ENCODE data around the gene KRT3. TPM values are rescaled to one million over a fixed set of nuclear protein-coding genes. Genes with fewer than 3 reads are reported as not detected.

KRT3 gene
- total and polyA plus RNA-seq, 9 of the 15 experiments (the other 6 are each of a cell fraction or from before 2014, with no cell fraction given) = not detected

DNA sequence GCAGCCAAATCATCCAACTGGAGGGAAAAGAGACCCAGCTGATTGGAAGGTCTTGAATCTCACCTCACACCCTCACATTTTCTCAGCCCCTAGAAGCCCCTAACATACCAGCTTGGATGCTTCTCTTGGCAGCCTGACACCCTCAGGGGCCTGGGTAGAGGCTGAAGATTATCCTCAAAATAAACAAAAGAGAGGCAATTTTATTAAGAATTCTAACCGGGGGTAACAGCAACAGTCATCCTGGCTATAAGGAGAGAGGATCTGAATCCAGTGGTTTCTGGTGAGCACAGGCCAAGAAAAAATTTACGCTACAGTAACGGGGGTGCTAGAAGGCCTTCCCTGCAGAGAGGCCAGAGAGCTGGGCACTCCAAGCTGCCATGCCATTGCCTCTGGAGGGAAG, 40.4 kb downstream of the KRT3 start:
- H3K27ac ChIP-seq (ENCODE audit: extremely low read depth, low read depth, low read length) = no peak overlapping the region
- ChIA-PET POLR2A (interaction anchor here (0.6 to 0.7 kb wide), 2 partner anchors 23 to 180 kb away, joined by 4 to 5 read pairs; no protein-coding TSS in a partner anchor), CTCF (ENCODE audit: low intra/inter-chr PET ratio) (no interaction called here)
- H3K36me3 ChIP-seq (ENCODE audit: control insufficient read depth, insufficient read depth, low read length) = no peaks in the 10 kb centered on the region
- H3K9me1 ChIP-seq (ENCODE audit: control insufficient read depth, insufficient read depth, low read length) = no peaks in the 10 kb centered on the region
- in situ Hi-C loops (cut with MboI) = no loop called here
- no peaks in the 10 kb centered on the region for H4K20me1 ChIP-seq (replicated peaks; ENCODE audit: control insufficient read depth, insufficient read depth, low read length)
- no peaks in the 10 kb centered on the region for H3K9me3 ChIP-seq (replicated peaks; ENCODE audit: control insufficient read depth, insufficient read depth, low read depth, low read length)
- H3K79me2 ChIP-seq (ENCODE audit: control insufficient read depth, insufficient read depth, low read length) = no peaks in the 10 kb centered on the region
- H3K4me1 ChIP-seq (replicated peaks in 1 of 2; ENCODE audit: control insufficient read depth in 2 of 2, insufficient read depth in 2 of 2, low read length in 2 of 2) = no peaks in the 10 kb centered on the region
- no peak overlapping the region for H3K9ac ChIP-seq (ENCODE audit: insufficient read depth in 1 of 2, low read depth in 2 of 2, low read length in 2 of 2)
- ATAC-seq (no peak), DNase-seq (ENCODE audit: extremely low read depth in 1 of 4, low spot score in 3 of 4) (no peak), FAIRE-seq (no peak)
- WGBS (ENCODE audit: insufficient coverage, low coverage, missing lambda C conversion rate) = 0% methylated on average over 3 of the region's 3 CpGs
- H3K4me3 ChIP-seq = no peak overlapping the region
- BruUV-seq (replicated peaks) = no TSS peak
- no peaks in the 10 kb centered on the region; a peak in 1 of 5 replicates for H3K27me3 ChIP-seq (ENCODE audit: control insufficient read depth in 2 of 2, insufficient read depth in 2 of 2, low read length in 2 of 2)
- no peak overlapping the region for H2AFZ ChIP-seq (ENCODE audit: low read depth, low read length)
- intact Hi-C loops (cut with micrococcal nuclease) = no loop called here
- H3K4me2 ChIP-seq (ENCODE audit: insufficient read depth, low read length) = no peak overlapping the region
- TF ChIP-seq ZNF232 (CRISPR knock-in tag; IDR thresholded peaks at IDR 0.05) = no peak
- TF ChIP-seq, protein P1, sequence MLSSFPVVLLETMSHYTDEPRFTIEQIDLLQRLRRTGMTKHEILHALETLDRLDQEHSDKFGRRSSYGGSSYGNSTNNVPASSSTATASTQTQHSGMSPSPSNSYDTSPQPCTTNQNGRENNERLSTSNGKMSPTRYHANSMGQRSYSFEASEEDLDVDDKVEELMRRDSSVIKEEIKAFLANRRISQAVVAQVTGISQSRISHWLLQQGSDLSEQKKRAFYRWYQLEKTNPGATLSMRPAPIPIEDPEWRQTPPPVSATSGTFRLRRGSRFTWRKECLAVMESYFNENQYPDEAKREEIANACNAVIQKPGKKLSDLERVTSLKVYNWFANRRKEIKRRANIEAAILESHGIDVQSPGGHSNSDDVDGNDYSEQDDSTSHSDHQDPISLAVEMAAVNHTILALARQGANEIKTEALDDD (IDR thresholded peaks at IDR 0.05) = no peak
- no peak for TF ChIP-seq ZNF197 (CRISPR knock-in tag; IDR thresholded peaks at IDR 0.05; ENCODE audit: low read depth)
- TF ChIP-seq, protein P2, sequence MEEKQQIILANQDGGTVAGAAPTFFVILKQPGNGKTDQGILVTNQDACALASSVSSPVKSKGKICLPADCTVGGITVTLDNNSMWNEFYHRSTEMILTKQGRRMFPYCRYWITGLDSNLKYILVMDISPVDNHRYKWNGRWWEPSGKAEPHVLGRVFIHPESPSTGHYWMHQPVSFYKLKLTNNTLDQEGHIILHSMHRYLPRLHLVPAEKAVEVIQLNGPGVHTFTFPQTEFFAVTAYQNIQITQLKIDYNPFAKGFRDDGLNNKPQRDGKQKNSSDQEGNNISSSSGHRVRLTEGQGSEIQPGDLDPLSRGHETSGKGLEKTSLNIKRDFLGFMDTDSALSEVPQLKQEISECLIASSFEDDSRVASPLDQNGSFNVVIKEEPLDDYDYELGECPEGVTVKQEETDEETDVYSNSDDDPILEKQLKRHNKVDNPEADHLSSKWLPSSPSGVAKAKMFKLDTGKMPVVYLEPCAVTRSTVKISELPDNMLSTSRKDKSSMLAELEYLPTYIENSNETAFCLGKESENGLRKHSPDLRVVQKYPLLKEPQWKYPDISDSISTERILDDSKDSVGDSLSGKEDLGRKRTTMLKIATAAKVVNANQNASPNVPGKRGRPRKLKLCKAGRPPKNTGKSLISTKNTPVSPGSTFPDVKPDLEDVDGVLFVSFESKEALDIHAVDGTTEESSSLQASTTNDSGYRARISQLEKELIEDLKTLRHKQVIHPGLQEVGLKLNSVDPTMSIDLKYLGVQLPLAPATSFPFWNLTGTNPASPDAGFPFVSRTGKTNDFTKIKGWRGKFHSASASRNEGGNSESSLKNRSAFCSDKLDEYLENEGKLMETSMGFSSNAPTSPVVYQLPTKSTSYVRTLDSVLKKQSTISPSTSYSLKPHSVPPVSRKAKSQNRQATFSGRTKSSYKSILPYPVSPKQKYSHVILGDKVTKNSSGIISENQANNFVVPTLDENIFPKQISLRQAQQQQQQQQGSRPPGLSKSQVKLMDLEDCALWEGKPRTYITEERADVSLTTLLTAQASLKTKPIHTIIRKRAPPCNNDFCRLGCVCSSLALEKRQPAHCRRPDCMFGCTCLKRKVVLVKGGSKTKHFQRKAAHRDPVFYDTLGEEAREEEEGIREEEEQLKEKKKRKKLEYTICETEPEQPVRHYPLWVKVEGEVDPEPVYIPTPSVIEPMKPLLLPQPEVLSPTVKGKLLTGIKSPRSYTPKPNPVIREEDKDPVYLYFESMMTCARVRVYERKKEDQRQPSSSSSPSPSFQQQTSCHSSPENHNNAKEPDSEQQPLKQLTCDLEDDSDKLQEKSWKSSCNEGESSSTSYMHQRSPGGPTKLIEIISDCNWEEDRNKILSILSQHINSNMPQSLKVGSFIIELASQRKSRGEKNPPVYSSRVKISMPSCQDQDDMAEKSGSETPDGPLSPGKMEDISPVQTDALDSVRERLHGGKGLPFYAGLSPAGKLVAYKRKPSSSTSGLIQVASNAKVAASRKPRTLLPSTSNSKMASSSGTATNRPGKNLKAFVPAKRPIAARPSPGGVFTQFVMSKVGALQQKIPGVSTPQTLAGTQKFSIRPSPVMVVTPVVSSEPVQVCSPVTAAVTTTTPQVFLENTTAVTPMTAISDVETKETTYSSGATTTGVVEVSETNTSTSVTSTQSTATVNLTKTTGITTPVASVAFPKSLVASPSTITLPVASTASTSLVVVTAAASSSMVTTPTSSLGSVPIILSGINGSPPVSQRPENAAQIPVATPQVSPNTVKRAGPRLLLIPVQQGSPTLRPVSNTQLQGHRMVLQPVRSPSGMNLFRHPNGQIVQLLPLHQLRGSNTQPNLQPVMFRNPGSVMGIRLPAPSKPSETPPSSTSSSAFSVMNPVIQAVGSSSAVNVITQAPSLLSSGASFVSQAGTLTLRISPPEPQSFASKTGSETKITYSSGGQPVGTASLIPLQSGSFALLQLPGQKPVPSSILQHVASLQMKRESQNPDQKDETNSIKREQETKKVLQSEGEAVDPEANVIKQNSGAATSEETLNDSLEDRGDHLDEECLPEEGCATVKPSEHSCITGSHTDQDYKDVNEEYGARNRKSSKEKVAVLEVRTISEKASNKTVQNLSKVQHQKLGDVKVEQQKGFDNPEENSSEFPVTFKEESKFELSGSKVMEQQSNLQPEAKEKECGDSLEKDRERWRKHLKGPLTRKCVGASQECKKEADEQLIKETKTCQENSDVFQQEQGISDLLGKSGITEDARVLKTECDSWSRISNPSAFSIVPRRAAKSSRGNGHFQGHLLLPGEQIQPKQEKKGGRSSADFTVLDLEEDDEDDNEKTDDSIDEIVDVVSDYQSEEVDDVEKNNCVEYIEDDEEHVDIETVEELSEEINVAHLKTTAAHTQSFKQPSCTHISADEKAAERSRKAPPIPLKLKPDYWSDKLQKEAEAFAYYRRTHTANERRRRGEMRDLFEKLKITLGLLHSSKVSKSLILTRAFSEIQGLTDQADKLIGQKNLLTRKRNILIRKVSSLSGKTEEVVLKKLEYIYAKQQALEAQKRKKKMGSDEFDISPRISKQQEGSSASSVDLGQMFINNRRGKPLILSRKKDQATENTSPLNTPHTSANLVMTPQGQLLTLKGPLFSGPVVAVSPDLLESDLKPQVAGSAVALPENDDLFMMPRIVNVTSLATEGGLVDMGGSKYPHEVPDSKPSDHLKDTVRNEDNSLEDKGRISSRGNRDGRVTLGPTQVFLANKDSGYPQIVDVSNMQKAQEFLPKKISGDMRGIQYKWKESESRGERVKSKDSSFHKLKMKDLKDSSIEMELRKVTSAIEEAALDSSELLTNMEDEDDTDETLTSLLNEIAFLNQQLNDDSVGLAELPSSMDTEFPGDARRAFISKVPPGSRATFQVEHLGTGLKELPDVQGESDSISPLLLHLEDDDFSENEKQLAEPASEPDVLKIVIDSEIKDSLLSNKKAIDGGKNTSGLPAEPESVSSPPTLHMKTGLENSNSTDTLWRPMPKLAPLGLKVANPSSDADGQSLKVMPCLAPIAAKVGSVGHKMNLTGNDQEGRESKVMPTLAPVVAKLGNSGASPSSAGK (IDR thresholded peaks at IDR 0.05) = no peak
- no peak for TF ChIP-seq NCOA1 (IDR thresholded peaks at IDR 0.05; ENCODE audit: low read depth)
- no peak for TF ChIP-seq ZNF133 (CRISPR knock-in tag; IDR thresholded peaks at IDR 0.05)
- TF ChIP-seq ZKSCAN3 (CRISPR knock-in tag; IDR thresholded peaks at IDR 0.05) = no peak
